ENCODE data around the gene SKAP1. TPM values are rescaled to one million over a fixed set of nuclear protein-coding genes. Genes with fewer than 3 reads are reported as not detected.

The SKAP1 gene
- polyA plus RNA-seq, 1 of the 3 experiments (the other 2 are of a cell fraction): not detected

- CTCF ChIA-PET: interaction anchor here (0.9 to 1.0 kb wide), 2 partner anchors 11 to 14 kb away, joined by 3 to 4 read pairs; no protein-coding TSS in a partner anchor
Observed at GRCh38 chr17:48191362-48191761, 238.7 kb downstream of the SKAP1 start.

More at GRCh38 chr17:48191362-48191761, 238.7 kb downstream of the SKAP1 start:
- H3K9ac ChIP-seq: no peak overlapping the region
- POLR2A ChIA-PET: no interaction called here
- peaks cover 87% of the 10 kb centered on the region for H3K27me3 ChIP-seq (ENCODE audit: insufficient read depth)
- no peaks in the 10 kb centered on the region for H3K79me2 ChIP-seq (ENCODE audit: insufficient read depth)
- WGBS (ENCODE audit: low lambda C conversion rate): 13% methylated on average over 1 of the region's 1 CpG
- H4K20me1 ChIP-seq (ENCODE audit: insufficient read depth): no peaks in the 10 kb centered on the region
- H3K9me3 ChIP-seq: no peaks in the 10 kb centered on the region
- DNase-seq: no peak
- H3K4me2 ChIP-seq: no peak overlapping the region
- H3K4me1 ChIP-seq (ENCODE audit: control insufficient read depth in 1 of 2, insufficient read depth in 2 of 2, low read depth in 1 of 2, low read length in 1 of 2): no peaks in the 10 kb centered on the region
- H3K4me3 ChIP-seq (ENCODE audit: low read depth in 2 of 2, low read length in 1 of 2): no peak overlapping the region
- TF ChIP-seq FOXM1 (IDR thresholded peaks at IDR 0.05; ENCODE audit: low read depth): no peak
- TF ChIP-seq CTCF (IDR thresholded peaks at IDR 0.05): no peak
- no peak for TF ChIP-seq SMC3 (IDR thresholded peaks at IDR 0.05; ENCODE audit: low read depth, low read length)
- TF ChIP-seq PBX3 (IDR thresholded peaks at IDR 0.05): no peak
- TF ChIP-seq MXI1 (IDR thresholded peaks at IDR 0.05; ENCODE audit: low read depth, low read length): no peak
- no peak for TF ChIP-seq RFX5 (IDR thresholded peaks at IDR 0.05; ENCODE audit: low read length)
- TF ChIP-seq IRF3 (IDR thresholded peaks at IDR 0.05; ENCODE audit: low read depth, low read length): no peak
- TF ChIP-seq CHD2 (IDR thresholded peaks at IDR 0.05; ENCODE audit: low read length, partially characterized antibody): no peak
- TF ChIP-seq GATA2 (CRISPR knock-in tag; IDR thresholded peaks at IDR 0.05): no peak
- no peak for TF ChIP-seq REST (IDR thresholded peaks at IDR 0.05; ENCODE audit: low read depth, low read length)
- TF ChIP-seq RCOR1 (IDR thresholded peaks at IDR 0.05; ENCODE audit: low read length): no peak
- no peak for TF ChIP-seq EP300 (IDR thresholded peaks at IDR 0.05; ENCODE audit: borderline replicate concordance in 1 of 2, low read depth in 1 of 2, low read length in 1 of 2)
- H3K9me2 ChIP-seq: no peaks in the 10 kb centered on the region
- H3K27ac ChIP-seq (ENCODE audit: low read depth in 2 of 2, low read length in 1 of 2): no peak overlapping the region
- peaks cover 7% of the 10 kb centered on the region for H3F3A ChIP-seq (replicated peaks; ENCODE audit: insufficient read depth)
- no peaks in the 10 kb centered on the region for H3K36me3 ChIP-seq (replicated peaks in 1 of 2; ENCODE audit: control insufficient read depth in 1 of 2, insufficient read depth in 2 of 2, low read length in 1 of 2)
- no peak overlapping the region for H2AFZ ChIP-seq (ENCODE audit: low read depth)

Measured in SK-N-SH (cell line).